Measurements from ENCODE around the gene EPS8L1.

EPS8L1 gene

GRCh38 chr19:55109527-55110291 is 34.0 kb downstream of the EPS8L1 start:
- H3K79me2 ChIP-seq (ENCODE audit: insufficient read depth, low read length): peaks cover 35% of the 10 kb centered on the region
- H3K9me2 ChIP-seq (replicated peaks; ENCODE audit: low read depth, low read length): no peaks in the 10 kb centered on the region
- H3K4me2 ChIP-seq (ENCODE audit: low read depth, low read length, poor library complexity, severe bottlenecking): no peak overlapping the region
- H3K9ac ChIP-seq (ENCODE audit: low read depth, low read length, poor library complexity, severe bottlenecking): no peak overlapping the region
- peaks cover 32% of the 10 kb centered on the region for H4K20me1 ChIP-seq (ENCODE audit: insufficient read depth, low read length, poor library complexity, severe bottlenecking)
- H3K36me3 ChIP-seq (ENCODE audit: insufficient read depth, low read length): peaks cover 12% of the 10 kb centered on the region; the same call in 1 of the 2 replicates
- no peaks in the 10 kb centered on the region for H3K27me3 ChIP-seq (ENCODE audit: insufficient read depth, low read length, poor library complexity, severe bottlenecking)
- no peak overlapping the region for H2AFZ ChIP-seq (ENCODE audit: low read length)
- H3K4me3 ChIP-seq (ENCODE audit: low read length, poor library complexity, severe bottlenecking): no peak overlapping the region
- no peaks in the 10 kb centered on the region for H3F3A ChIP-seq (ENCODE audit: low read depth)
- no peaks in the 10 kb centered on the region for H3K9me3 ChIP-seq (ENCODE audit: insufficient read depth, low read depth, low read length)
- H3K4me1 ChIP-seq (ENCODE audit: insufficient read depth, low read length, poor library complexity, severe bottlenecking): peaks cover 13% of the 10 kb centered on the region
- TF ChIP-seq EZH2phosphoT487 (IDR thresholded peaks at IDR 0.05; ENCODE audit: borderline replicate concordance): no peak
- TF ChIP-seq CTCF (conservative IDR thresholded peaks at IDR 0.05; ENCODE audit: low read length): no peak

GRCh38 chr19:55111238-55111831 is 35.7 kb downstream of the EPS8L1 start:
- peaks cover 48% of the 10 kb centered on the region for H4K20me1 ChIP-seq (ENCODE audit: insufficient read depth, low read length, poor library complexity, severe bottlenecking)

GRCh38 chr19:55112246-55112776 is 36.6 kb downstream of the EPS8L1 start:
- no peaks in the 10 kb centered on the region for H3F3A ChIP-seq (ENCODE audit: low read depth)
- peaks cover 50% of the 10 kb centered on the region for H4K20me1 ChIP-seq (ENCODE audit: insufficient read depth, low read length, poor library complexity, severe bottlenecking)
- peaks cover 55% of the 10 kb centered on the region for H3K79me2 ChIP-seq (ENCODE audit: insufficient read depth, low read length)
- H3K4me1 ChIP-seq (ENCODE audit: insufficient read depth, low read length, poor library complexity, severe bottlenecking): peaks cover 27% of the 10 kb centered on the region
- TF ChIP-seq EZH2phosphoT487 (IDR thresholded peaks at IDR 0.05; ENCODE audit: borderline replicate concordance): no peak
- no peak for TF ChIP-seq CTCF (conservative IDR thresholded peaks at IDR 0.05; ENCODE audit: low read length)
- H3K4me2 ChIP-seq (ENCODE audit: low read depth, low read length, poor library complexity, severe bottlenecking): peak overlapping the region; percentile 82
- no peak overlapping the region for H3K9ac ChIP-seq (ENCODE audit: low read depth, low read length, poor library complexity, severe bottlenecking)
- H3K36me3 ChIP-seq (ENCODE audit: insufficient read depth, low read length): peaks cover 12% of the 10 kb centered on the region; the same call in 1 of the 2 replicates
- no peaks in the 10 kb centered on the region for H3K9me3 ChIP-seq (ENCODE audit: insufficient read depth, low read depth, low read length)
- no peaks in the 10 kb centered on the region for H3K9me2 ChIP-seq (replicated peaks; ENCODE audit: low read depth, low read length)
- H3K27me3 ChIP-seq (ENCODE audit: insufficient read depth, low read length, poor library complexity, severe bottlenecking): no peaks in the 10 kb centered on the region
- no peak overlapping the region for H2AFZ ChIP-seq (ENCODE audit: low read length)
- H3K4me3 ChIP-seq (ENCODE audit: low read length, poor library complexity, severe bottlenecking): no peak overlapping the region

More at GRCh38 chr19:55111238-55111831, 35.7 kb downstream of the EPS8L1 start:
- Histone ChIP-seq H3K9ac (ENCODE audit: low read depth, low read length, poor library complexity, severe bottlenecking) (no peak overlapping the region), H2AFZ (ENCODE audit: low read length) (no peak overlapping the region), H3K4me3 (ENCODE audit: low read length, poor library complexity, severe bottlenecking) (no peak overlapping the region), H3K9me2 (replicated peaks; ENCODE audit: low read depth, low read length) (no peaks in the 10 kb centered on the region), H3K4me2 (ENCODE audit: low read depth, low read length, poor library complexity, severe bottlenecking) (no peak overlapping the region), H3K27me3 (ENCODE audit: insufficient read depth, low read length, poor library complexity, severe bottlenecking) (no peaks in the 10 kb centered on the region), H3F3A (ENCODE audit: low read depth) (no peaks in the 10 kb centered on the region), H3K4me1 (ENCODE audit: insufficient read depth, low read length, poor library complexity, severe bottlenecking) (peaks cover 27% of the 10 kb centered on the region), H3K9me3 (ENCODE audit: insufficient read depth, low read depth, low read length) (no peaks in the 10 kb centered on the region), H3K36me3 (ENCODE audit: insufficient read depth, low read length) (peaks cover 12% of the 10 kb centered on the region; the same call in 1 of the 2 replicates), H3K79me2 (ENCODE audit: insufficient read depth, low read length) (peaks cover 49% of the 10 kb centered on the region)
- TF ChIP-seq CTCF (conservative IDR thresholded peaks at IDR 0.05; ENCODE audit: low read length) (no peak), EZH2phosphoT487 (IDR thresholded peaks at IDR 0.05; ENCODE audit: borderline replicate concordance) (no peak)
